ENCODE measurements around the gene FNDC3A.

The FNDC3A gene

DNA sequence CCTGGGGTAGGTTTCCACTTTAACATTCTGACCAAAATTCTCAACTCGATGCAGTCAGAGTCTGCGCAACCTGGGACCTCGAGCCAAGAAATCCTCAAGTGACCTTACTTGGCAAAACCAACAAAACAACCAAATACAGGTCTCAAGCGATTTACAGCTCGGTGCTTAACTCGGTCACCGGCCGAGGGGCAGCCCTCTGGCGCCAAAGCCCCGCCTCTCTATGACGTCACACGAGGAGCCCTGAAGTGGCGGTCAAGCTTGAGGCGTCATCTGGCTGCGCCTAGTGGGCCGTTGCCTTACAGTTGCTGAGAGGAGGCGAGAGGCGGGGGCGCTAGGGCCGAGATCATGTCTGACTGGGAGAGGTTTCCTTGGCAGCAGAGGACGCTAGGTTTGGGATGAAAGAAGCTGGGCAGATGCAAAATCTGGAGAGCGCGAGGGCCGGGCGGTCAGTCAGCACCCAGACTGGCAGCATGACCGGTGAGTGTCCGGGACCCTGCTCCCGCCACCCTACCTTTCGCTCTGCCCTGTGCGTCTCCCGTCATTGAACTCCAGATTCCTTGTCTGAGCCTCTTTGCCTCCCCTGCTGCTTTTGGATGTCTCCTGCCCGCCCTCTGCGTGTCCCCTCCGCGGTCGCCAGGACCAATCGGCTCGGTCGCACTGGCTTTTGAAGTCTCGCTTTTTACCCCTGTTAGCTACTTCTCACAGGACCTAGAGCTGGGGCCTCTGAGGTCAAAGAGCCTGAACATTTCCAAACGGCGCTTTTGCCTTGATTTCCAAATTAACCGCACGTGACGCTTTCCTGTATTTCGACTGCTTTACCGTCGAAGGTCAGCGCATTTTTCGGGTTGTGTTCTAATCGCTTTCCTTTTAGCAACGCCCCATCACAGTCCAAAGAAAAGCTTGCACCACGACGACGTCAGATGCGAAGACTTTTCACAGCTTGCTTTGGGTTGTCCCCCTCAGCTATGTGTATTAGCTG is 272.2 kb downstream of the FNDC3A start, which contains the start of gene CDADC1:
Gene CDADC1 (plus strand): TSS at position 283 of the 979 bp plus-strand sequence. CDS start 113 bp downstream, at position 396.
- H3K4me3 ChIP-seq (ENCODE audit: control insufficient read depth, low read depth, low read length), result peak within 1 kb of the TSS; percentile 97
- peak; percentile 95 for DNase-seq (ENCODE audit: low read depth)
- TF ChIP-seq, protein P1, sequence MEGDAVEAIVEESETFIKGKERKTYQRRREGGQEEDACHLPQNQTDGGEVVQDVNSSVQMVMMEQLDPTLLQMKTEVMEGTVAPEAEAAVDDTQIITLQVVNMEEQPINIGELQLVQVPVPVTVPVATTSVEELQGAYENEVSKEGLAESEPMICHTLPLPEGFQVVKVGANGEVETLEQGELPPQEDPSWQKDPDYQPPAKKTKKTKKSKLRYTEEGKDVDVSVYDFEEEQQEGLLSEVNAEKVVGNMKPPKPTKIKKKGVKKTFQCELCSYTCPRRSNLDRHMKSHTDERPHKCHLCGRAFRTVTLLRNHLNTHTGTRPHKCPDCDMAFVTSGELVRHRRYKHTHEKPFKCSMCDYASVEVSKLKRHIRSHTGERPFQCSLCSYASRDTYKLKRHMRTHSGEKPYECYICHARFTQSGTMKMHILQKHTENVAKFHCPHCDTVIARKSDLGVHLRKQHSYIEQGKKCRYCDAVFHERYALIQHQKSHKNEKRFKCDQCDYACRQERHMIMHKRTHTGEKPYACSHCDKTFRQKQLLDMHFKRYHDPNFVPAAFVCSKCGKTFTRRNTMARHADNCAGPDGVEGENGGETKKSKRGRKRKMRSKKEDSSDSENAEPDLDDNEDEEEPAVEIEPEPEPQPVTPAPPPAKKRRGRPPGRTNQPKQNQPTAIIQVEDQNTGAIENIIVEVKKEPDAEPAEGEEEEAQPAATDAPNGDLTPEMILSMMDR (conservative IDR thresholded peaks at IDR 0.05; ENCODE audit: control insufficient read depth, insufficient read depth, low read depth, low read length), result no peak

GRCh38 chr13:49248622-49249002 is 272.9 kb downstream of the FNDC3A start:
- DNase-seq (ENCODE audit: low read depth), result no peak
- H3K4me3 ChIP-seq (ENCODE audit: control insufficient read depth, low read depth, low read length), result peak overlapping the region; percentile 97
- TF ChIP-seq, protein P1 (conservative IDR thresholded peaks at IDR 0.05; ENCODE audit: control insufficient read depth, insufficient read depth, low read depth, low read length), result peak; percentile 22

GRCh38 chr13:49251326-49251725 is 275.6 kb downstream of the FNDC3A start:
- TF ChIP-seq, protein P1 (conservative IDR thresholded peaks at IDR 0.05; ENCODE audit: control insufficient read depth, insufficient read depth, low read depth, low read length), result no peak
- H3K4me3 ChIP-seq (ENCODE audit: control insufficient read depth, low read depth, low read length), result no peak overlapping the region
- no peak for DNase-seq (ENCODE audit: low read depth)

- no peak for DNase-seq (ENCODE audit: low read depth)
- TF ChIP-seq, protein P1 (conservative IDR thresholded peaks at IDR 0.05; ENCODE audit: control insufficient read depth, insufficient read depth, low read depth, low read length), result no peak
- H3K4me3 ChIP-seq (ENCODE audit: control insufficient read depth, low read depth, low read length), result no peak overlapping the region
Observed at GRCh38 chr13:49253310-49253709, 277.6 kb downstream of the FNDC3A start.

GRCh38 chr13:49254007-49254406 is 278.3 kb downstream of the FNDC3A start:
- no peak for DNase-seq (ENCODE audit: low read depth)
- H3K4me3 ChIP-seq (ENCODE audit: control insufficient read depth, low read depth, low read length), result no peak overlapping the region
- TF ChIP-seq, protein P1 (conservative IDR thresholded peaks at IDR 0.05; ENCODE audit: control insufficient read depth, insufficient read depth, low read depth, low read length), result no peak

GRCh38 chr13:49256841-49257240 is 281.1 kb downstream of the FNDC3A start:
- DNase-seq (ENCODE audit: low read depth), result peak; percentile 87
- TF ChIP-seq, protein P1 (conservative IDR thresholded peaks at IDR 0.05; ENCODE audit: control insufficient read depth, insufficient read depth, low read depth, low read length), result no peak
- no peak overlapping the region for H3K4me3 ChIP-seq (ENCODE audit: control insufficient read depth, low read depth, low read length)
